ENCODE results near the gene TMEM179B. TPM values are rescaled to one million over a fixed set of nuclear protein-coding genes. Genes with fewer than 3 reads are reported as not detected.
A peak's percentile ranks its signal among the peaks of the same experiment; 100 is the strongest.
"Not testable (repeated sequence)": the region's sequence is repeated elsewhere in the genome, so short reads cannot be mapped to it uniquely, and the experiment has no call there.

TMEM179B gene
- total and polyA plus RNA-seq, 9 of the 15 experiments (the other 6 are each of a cell fraction or from before 2014, with no cell fraction given), result 27.7 to 105 (median 37.0) TPM

DNA sequence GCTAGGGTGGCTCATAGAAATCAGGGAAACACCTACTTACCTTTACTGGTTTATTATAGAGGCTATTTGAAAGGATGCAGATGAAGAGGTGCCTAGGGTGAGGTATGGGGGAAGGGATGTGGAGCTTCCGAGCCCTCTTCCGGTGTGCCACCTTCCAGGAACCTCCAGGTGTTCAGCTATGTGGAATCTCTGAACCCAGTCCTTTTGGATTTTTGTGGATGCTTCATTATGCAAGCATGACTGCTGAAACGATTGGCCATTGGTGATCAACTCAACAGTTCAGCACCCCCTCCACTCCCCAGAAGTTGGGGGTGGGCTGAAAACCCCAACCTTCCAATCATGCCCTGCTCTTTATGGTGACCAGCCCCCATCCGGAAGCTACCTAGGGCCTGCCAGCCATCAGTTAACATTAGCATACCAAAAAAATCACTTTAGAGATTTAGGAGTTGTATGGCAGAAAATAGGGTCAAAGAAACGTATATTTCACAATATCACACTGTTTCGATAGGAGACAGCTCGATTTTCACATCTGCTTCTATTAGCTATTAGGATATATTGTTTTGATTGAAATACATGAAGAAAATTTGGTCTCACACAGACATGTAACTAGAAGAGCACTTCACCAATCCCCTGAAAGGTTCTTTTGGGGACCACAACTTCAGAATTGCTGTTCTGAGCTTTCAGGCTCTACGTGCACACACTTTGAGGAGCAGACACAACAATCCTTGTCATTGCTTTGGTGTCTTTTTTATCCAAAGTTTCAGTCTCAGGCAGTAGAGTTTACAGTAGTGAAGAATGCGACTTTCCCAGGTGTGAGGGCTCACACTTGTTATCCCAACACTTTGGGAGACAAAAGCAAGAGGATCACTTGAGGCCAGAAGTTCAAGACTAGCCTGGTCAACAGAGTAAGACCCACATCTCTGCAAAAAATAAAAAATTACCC, 29.1 kb upstream of the TMEM179B start:
- in situ Hi-C loops (cut with MboI), result no loop called here
- POLR2A ChIA-PET, result interaction anchor here (0.5 to 1.8 kb wide), 7 partner anchors 10 to 110 kb away, joined by 3 to 7 read pairs (median 3); partner anchors contain the start of gene HNRNPUL2
- Histone ChIP-seq H4K20me1 (replicated peaks; ENCODE audit: control insufficient read depth, insufficient read depth, low read length) (no peaks in the 10 kb centered on the region), H3K9ac (ENCODE audit: insufficient read depth in 1 of 2, low read depth in 2 of 2, low read length in 2 of 2) (no peak overlapping the region), H3K27ac (ENCODE audit: extremely low read depth, low read depth, low read length) (no peak overlapping the region), H3K36me3 (ENCODE audit: control insufficient read depth, insufficient read depth, low read length) (peaks cover 6% of the 10 kb centered on the region), H3K9me1 (ENCODE audit: control insufficient read depth, insufficient read depth, low read length) (no peaks in the 10 kb centered on the region), H3K27me3 (ENCODE audit: control insufficient read depth in 2 of 2, insufficient read depth in 2 of 2, low read length in 2 of 2) (no peaks in the 10 kb centered on the region), H3K9me3 (replicated peaks; ENCODE audit: control insufficient read depth, insufficient read depth, low read depth, low read length) (no peaks in the 10 kb centered on the region), H3K4me2 (ENCODE audit: insufficient read depth, low read length) (no peak overlapping the region), H3K79me2 (ENCODE audit: control insufficient read depth, insufficient read depth, low read length) (peaks cover 22% of the 10 kb centered on the region), H3K4me3 (no peak overlapping the region), H3K4me1 (replicated peaks in 1 of 2; ENCODE audit: control insufficient read depth in 2 of 2, insufficient read depth in 2 of 2, low read length in 2 of 2) (peaks cover 19 to 27% of the 10 kb centered on the region in 2 experiments; a peak in 4 of 5 replicates), H2AFZ (ENCODE audit: low read depth, low read length) (peak overlapping the region; percentile 36; the same call in 1 of the 2 replicates)
- DNase-seq (ENCODE audit: extremely low read depth in 1 of 4, low spot score in 3 of 4) (no peak), ATAC-seq (no peak), FAIRE-seq (no peak)
- 64% methylated on average over 9 of the region's 9 CpGs for WGBS (ENCODE audit: insufficient coverage, low coverage, missing lambda C conversion rate)
- CTCF ChIA-PET (ENCODE audit: low intra/inter-chr PET ratio), result no interaction called here
- TF ChIP-seq CEBPB (tag; IDR thresholded peaks at IDR 0.05) (peak; percentile 57; the same call in 1 of the 2 replicates), ZKSCAN1 (IDR thresholded peaks at IDR 0.05; ENCODE audit: low read depth, low read length) (no peak), TRIM28 (IDR thresholded peaks at IDR 0.05) (no peak)
- BruUV-seq (replicated peaks), result no TSS peak
- intact Hi-C loops (cut with micrococcal nuclease), result no loop called here

DNA sequence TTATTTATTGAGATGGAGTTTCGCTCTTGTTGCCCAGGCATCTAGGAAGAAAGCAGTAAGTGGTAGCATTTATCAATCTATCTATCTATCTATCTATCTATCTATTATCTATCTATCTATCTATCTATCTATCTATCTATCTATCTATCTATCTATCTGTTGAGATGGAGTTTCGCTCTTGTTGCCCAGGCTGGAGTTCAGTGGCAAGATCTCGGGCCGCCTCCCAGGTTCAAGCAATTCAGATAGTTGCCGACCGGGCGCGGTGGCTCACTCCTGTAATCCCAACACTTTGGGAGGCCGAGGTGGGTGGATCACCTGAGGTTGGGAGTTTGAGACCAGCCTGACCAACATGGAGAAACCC, 26.4 kb upstream of the TMEM179B start:
- H3K9me3 ChIP-seq (replicated peaks; ENCODE audit: control insufficient read depth, insufficient read depth, low read depth, low read length); H4K20me1 ChIP-seq (replicated peaks; ENCODE audit: control insufficient read depth, insufficient read depth, low read length); BruUV-seq (replicated peaks); CTCF ChIA-PET (ENCODE audit: low intra/inter-chr PET ratio); H3K27ac ChIP-seq (ENCODE audit: extremely low read depth, low read depth, low read length); in situ Hi-C loops (cut with MboI); H2AFZ ChIP-seq (ENCODE audit: low read depth, low read length); FAIRE-seq; DNase-seq (ENCODE audit: extremely low read depth in 1 of 4, low spot score in 3 of 4); H3K27me3 ChIP-seq (ENCODE audit: control insufficient read depth in 2 of 2, insufficient read depth in 2 of 2, low read length in 2 of 2); H3K9me1 ChIP-seq (ENCODE audit: control insufficient read depth, insufficient read depth, low read length); ATAC-seq: not testable (repeated sequence)
- peaks cover 10 to 15% of the 10 kb centered on the region in 2 experiments; a peak in 4 of 5 replicates for H3K4me1 ChIP-seq (replicated peaks in 1 of 2; ENCODE audit: control insufficient read depth in 2 of 2, insufficient read depth in 2 of 2, low read length in 2 of 2)
- H3K36me3 ChIP-seq (ENCODE audit: control insufficient read depth, insufficient read depth, low read length), result peaks cover 22% of the 10 kb centered on the region
- H3K9ac ChIP-seq (ENCODE audit: insufficient read depth in 1 of 2, low read depth in 2 of 2, low read length in 2 of 2), result peak overlapping the region in 1 of 2 experiments; percentile 77; a peak in 2 of 4 replicates
- POLR2A ChIA-PET, result interaction anchor here (0.6 to 1.9 kb wide), 11 partner anchors 8 to 194 kb away, joined by 3 to 10 read pairs (median 4); partner anchors contain the start of genes C11orf98, CSKMT, TAF6L and TMEM179B
- peaks cover 16% of the 10 kb centered on the region for H3K79me2 ChIP-seq (ENCODE audit: control insufficient read depth, insufficient read depth, low read length)
- intact Hi-C loops (cut with micrococcal nuclease), result loop anchor here (5.0 to 10.0 kb wide), 2 partner anchors 34 to 366 kb away; partner anchors contain the start of genes HNRNPUL2 and TTC9C
- peak overlapping the region; percentile 77 for H3K4me3 ChIP-seq
- H3K4me2 ChIP-seq (ENCODE audit: insufficient read depth, low read length), result peak overlapping the region; percentile 88
- WGBS (ENCODE audit: insufficient coverage, low coverage, missing lambda C conversion rate), result 17% methylated on average over 9 of the region's 9 CpGs
- TF ChIP-seq KDM1A (IDR thresholded peaks at IDR 0.05), result peak in 1 of 2 experiments; percentile 51; a peak in 1 of 4 replicates
- peak; percentile 49; the same call in 1 of the 2 replicates for TF ChIP-seq MTA3 (IDR thresholded peaks at IDR 0.05; ENCODE audit: borderline replicate concordance)
- TF ChIP-seq GATAD2A (IDR thresholded peaks at IDR 0.05), result peak; percentile 97
- peak; percentile 16; the same call in 1 of the 2 replicates for TF ChIP-seq CC2D1A (IDR thresholded peaks at IDR 0.05)
- peak in 1 of 2 experiments; percentile 97; a peak in 2 of 4 replicates for TF ChIP-seq MCM7 (IDR thresholded peaks at IDR 0.05)
- TF ChIP-seq BCOR (IDR thresholded peaks at IDR 0.05), result peak; percentile 91
- peak in 1 of 2 experiments; percentile 50; a peak in 3 of 4 replicates for TF ChIP-seq HDAC1 (IDR thresholded peaks at IDR 0.05)
- peak; percentile 100 for TF ChIP-seq DACH1 (IDR thresholded peaks at IDR 0.05; ENCODE audit: partially characterized antibody)
- TF ChIP-seq DPF2 (IDR thresholded peaks at IDR 0.05), result peak; percentile 22; the same call in 1 of the 2 replicates
- peak; percentile 71 for TF ChIP-seq HDAC2 (IDR thresholded peaks at IDR 0.05)
- TF ChIP-seq SMARCE1 (IDR thresholded peaks at IDR 0.05), result peak; percentile 16; the same call in 1 of the 2 replicates
- TF ChIP-seq SMARCA4 (IDR thresholded peaks at IDR 0.05), result peak; percentile 53; the same call in 1 of the 2 replicates
- TF ChIP-seq FOXP1 (CRISPR knock-in tag; IDR thresholded peaks at IDR 0.05), result peak; percentile 35; the same call in 1 of the 2 replicates
- TF ChIP-seq GATAD2B (IDR thresholded peaks at IDR 0.05; ENCODE audit: borderline replicate concordance), result peak; percentile 100
